Fibroblast of lung (primary cell): ENCODE measurements around the gene ZMYM4.

Source experiments
- CTCF ChIP-seq, 2 donors: IDR thresholded peaks in 1 of 2; conservative IDR thresholded peaks in 1 of 2; 1 replicate in 1 of 2; 2 replicates in 1 of 2; pipeline ENCODE4 v1.5.1; 2011 to 2012; ENCODE audit warnings: low read length in 2 of 2, control low read depth in 1 of 2, inconsistent platforms in 1 of 2, low read depth in 1 of 2, mild to moderate bottlenecking in 1 of 2
- EZH2 ChIP-seq: IDR thresholded peaks from 2 replicates; pipeline ENCODE4 v1.5.1; 2012; ENCODE audit warnings: low read length, control low read depth, mild to moderate bottlenecking; ENCODE audit errors: missing control alignments

GRCh38 chr1:35454616-35455015, 186.1 kb downstream of the ZMYM4 start:
- TF ChIP-seq CTCF (conservative IDR thresholded peaks at IDR 0.05 in 1 of 2, IDR thresholded peaks at IDR 0.05 in 1 of 2; ENCODE audit: low read depth in 1 of 2, low read length in 2 of 2) (peak; percentile 12 to 30), EZH2 (no peak)
